ENCODE data around the gene ZDHHC22.
A peak's percentile ranks its signal among the peaks of the same experiment; 100 is the strongest.

The ZDHHC22 gene

GRCh38 chr14:77126461-77126990 is 15.1 kb downstream of the ZDHHC22 start:
- no peak for DNase-seq (ENCODE audit: low read depth)

GRCh38 chr14:77125823-77126325 is 15.7 kb downstream of the ZDHHC22 start:
- DNase-seq (ENCODE audit: low read depth): no peak

- no peak for DNase-seq (ENCODE audit: low read depth)
Measured at GRCh38 chr14:77125281-77125801, 16.2 kb downstream of the ZDHHC22 start.

GRCh38 chr14:77124345-77125280 is 17.0 kb downstream of the ZDHHC22 start:
- peak; percentile 63 for DNase-seq (ENCODE audit: low read depth)

GRCh38 chr14:77123381-77124325 is 17.9 kb downstream of the ZDHHC22 start:
- DNase-seq (ENCODE audit: low read depth): no peak

GRCh38 chr14:77122526-77123125 is 19.0 kb downstream of the ZDHHC22 start:
- DNase-seq (ENCODE audit: low read depth): no peak

GRCh38 chr14:77120771-77121743 is 20.5 kb downstream of the ZDHHC22 start:
- no peak for DNase-seq (ENCODE audit: low read depth)

GRCh38 chr14:77119851-77120250 is 21.7 kb downstream of the ZDHHC22 start:
- DNase-seq (ENCODE audit: low read depth): no peak

- DNase-seq (ENCODE audit: low read depth): no peak
Measured at GRCh38 chr14:77116172-77116817, 25.3 kb downstream of the ZDHHC22 start.

GRCh38 chr14:77114609-77115008 is 27.0 kb downstream of the ZDHHC22 start:
- DNase-seq (ENCODE audit: low read depth): no peak

GRCh38 chr14:77113644-77114043 is 27.9 kb downstream of the ZDHHC22 start:
- no peak for DNase-seq (ENCODE audit: low read depth)

GRCh38 chr14:77111021-77111420 is 30.6 kb downstream of the ZDHHC22 start:
- no peak for DNase-seq (ENCODE audit: low read depth)

- no peak for DNase-seq (ENCODE audit: low read depth)
Measured at GRCh38 chr14:77110286-77110685, 31.3 kb downstream of the ZDHHC22 start.

- DNase-seq (ENCODE audit: low read depth): no peak
Measured at GRCh38 chr14:77109656-77110055, 31.9 kb downstream of the ZDHHC22 start.

- no peak for DNase-seq (ENCODE audit: low read depth)
Measured at GRCh38 chr14:77108753-77109152, 32.8 kb downstream of the ZDHHC22 start.

- DNase-seq (ENCODE audit: low read depth): no peak
Measured at GRCh38 chr14:77107228-77107627, 34.4 kb downstream of the ZDHHC22 start.

GRCh38 chr14:77106666-77107065 is 34.9 kb downstream of the ZDHHC22 start:
- DNase-seq (ENCODE audit: low read depth): no peak

- no peak for DNase-seq (ENCODE audit: low read depth)
Measured at GRCh38 chr14:77105145-77105939, 36.2 kb downstream of the ZDHHC22 start.

- no peak for DNase-seq (ENCODE audit: low read depth)
Measured at GRCh38 chr14:77104393-77104792, 37.2 kb downstream of the ZDHHC22 start.

Measured in activated T-cell treated with anti-CD3 and anti-CD28 coated beads for 48 hours (primary cell).